Adipose tissue (tissue), 3 donors: Measurements from ENCODE around the gene LTBP4. TPM values are rescaled to one million over a fixed set of nuclear protein-coding genes. Genes with fewer than 3 reads are reported as not detected.
A peak's percentile ranks its signal among the peaks of the same experiment; 100 is the strongest.

Experiments used
- H3K27ac ChIP-seq: one replicate; pipeline ENCODE4 v1.5.1; 2013; ENCODE audit warnings: low read depth, low read length
- WGBS, 3 donors: extraction: QIAGEN DNeasy Blood & Tissue Kit; methylation state at CpG; one replicate each; pipeline ENCODE4 v1.1.7; 2013; 5-methylcytosine and 5-hydroxymethylcytosine counted together
- polyA plus RNA-seq, 3 donors: library from polyadenylated mRNA; stranded (reverse); fragments of 200-250 nt; gene quantifications; one replicate each; pipeline ENCODE4 v1.2.3, GENCODE V29; 2013
- donor health status: healthy with polysubstance abuse.
- donor health status: Bipolar disorder and iron deficiency.
- donor health status: healthy.

LTBP4 gene
- polyA plus RNA-seq, 3 donors = 35.5 to 125 (median 124) TPM

- 30 to 40% (median 32%) methylated on average over 3 of the region's 3 CpGs for WGBS, 3 donors
- H3K27ac ChIP-seq = no peak overlapping the region
These were observed 30.2 kb upstream of the LTBP4 start for GRCh38 chr19:40571005-40571318.

GRCh38 chr19:40571831-40572495, 29.2 kb upstream of the LTBP4 start:
- H3K27ac ChIP-seq = no peak overlapping the region
- whole genome bisulfite sequencing, 3 donors = 81 to 88% (median 82%) methylated on average over 10 of the region's 10 CpGs

- WGBS, 3 donors = 67 to 85% (median 80%) methylated on average over 17 to 18 of the region's 18 CpGs
- H3K27ac ChIP-seq = no peak overlapping the region
These were observed 25.8 kb upstream of the LTBP4 start for GRCh38 chr19:40575326-40575725.

GRCh38 chr19:40576151-40576584, 25.0 kb upstream of the LTBP4 start:
- WGBS, 3 donors = 2 to 5% (median 2%) methylated on average over 22 of the region's 22 CpGs
- H3K27ac ChIP-seq = no peak overlapping the region

GRCh38 chr19:40576585-40577451, 24.4 kb upstream of the LTBP4 start, which contains the start of gene SHKBP1:
TSS of gene SHKBP1 (plus strand) at chr19:40576873. CDS start at chr19:40576900, 27 bp downstream.
- peak within 1 kb of the TSS; percentile 24 for H3K27ac ChIP-seq
- 0 to 1% (median 1%) methylated on average over 45 to 55 of the region's 55 CpGs for WGBS, 3 donors

- whole genome bisulfite sequencing, 3 donors = 77 to 85% (median 81%) methylated on average over 12 of the region's 12 CpGs
- no peak overlapping the region for H3K27ac ChIP-seq
These were observed 22.7 kb upstream of the LTBP4 start for GRCh38 chr19:40578442-40578908.

GRCh38 chr19:40580619-40581018, 20.6 kb upstream of the LTBP4 start:
- 96 to 98% (median 97%) methylated on average over 13 of the region's 13 CpGs for WGBS, 3 donors
- peak overlapping the region; percentile 94 for H3K27ac ChIP-seq

- WGBS, 3 donors = 95 to 96% (median 96%) methylated on average over 5 of the region's 5 CpGs
- H3K27ac ChIP-seq = no peak overlapping the region
These were observed 19.6 kb upstream of the LTBP4 start for GRCh38 chr19:40581531-40581930.

- 77 to 93% (median 91%) methylated on average over 2 of the region's 2 CpGs for WGBS, 3 donors
- no peak overlapping the region for H3K27ac ChIP-seq
These were observed 18.7 kb upstream of the LTBP4 start for GRCh38 chr19:40582467-40582866.

GRCh38 chr19:40583283-40583682, 17.9 kb upstream of the LTBP4 start:
- no peak overlapping the region for H3K27ac ChIP-seq
- WGBS, 3 donors = 86 to 91% (median 88%) methylated on average over 13 to 14 of the region's 14 CpGs

- no peak overlapping the region for H3K27ac ChIP-seq
- 91 to 95% (median 91%) methylated on average over 5 of the region's 5 CpGs for WGBS, 3 donors
These were observed 17.2 kb upstream of the LTBP4 start for GRCh38 chr19:40584007-40584406.

- 71 to 92% (median 76%) methylated on average over 11 of the region's 11 CpGs for WGBS, 3 donors
These were observed 15.8 kb upstream of the LTBP4 start for GRCh38 chr19:40585241-40585981.

GRCh38 chr19:40585982-40586422, 15.2 kb upstream of the LTBP4 start:
- H3K27ac ChIP-seq = no peak overlapping the region
- 89 to 94% (median 91%) methylated on average over 2 of the region's 2 CpGs for WGBS, 3 donors

More at GRCh38 chr19:40585241-40585981, 15.8 kb upstream of the LTBP4 start:
- H3K27ac ChIP-seq = no peak overlapping the region

GRCh38 chr19:40586611-40587010, 14.6 kb upstream of the LTBP4 start:
- WGBS, 3 donors = 96 to 97% (median 97%) methylated on average over 12 to 14 of the region's 14 CpGs
- H3K27ac ChIP-seq = no peak overlapping the region

GRCh38 chr19:40588110-40588854, 12.9 kb upstream of the LTBP4 start:
- 87 to 92% (median 87%) methylated on average over 19 of the region's 19 CpGs for WGBS, 3 donors
- no peak overlapping the region for H3K27ac ChIP-seq

- no peak overlapping the region for H3K27ac ChIP-seq
- 82 to 90% (median 87%) methylated on average over 8 to 9 of the region's 9 CpGs for WGBS, 3 donors
These were observed 12.1 kb upstream of the LTBP4 start for GRCh38 chr19:40588926-40589569.

GRCh38 chr19:40589591-40590429, 11.4 kb upstream of the LTBP4 start:
- WGBS, 3 donors = 91 to 95% (median 93%) methylated on average over 16 to 26 of the region's 26 CpGs
- H3K27ac ChIP-seq = no peak overlapping the region
